HL-60 (cell line): ENCODE results near the gene ZNF593OS.

ENCODE experiments used
- CTCF ChIP-seq: IDR thresholded peaks from one replicate; pipeline ENCODE4 v1.5.1; 2011; ENCODE audit warnings: low read length, control low read depth, inconsistent platforms; ENCODE audit not compliant: insufficient read depth
- POLR2AphosphoS5 ChIP-seq: IDR thresholded peaks from 2 replicates; pipeline ENCODE4 v1.6.1; 2012; ENCODE audit warnings: low read depth

- no peak for TF ChIP-seq CTCF
- TF ChIP-seq POLR2AphosphoS5 = no peak
Observed at GRCh38 chr1:26171084-26172072, at the start of gene ZNF593OS.
